Neural crest cell (in vitro differentiated cells): ENCODE measurements around the gene APP. TPM values are rescaled to one million over a fixed set of nuclear protein-coding genes. Genes with fewer than 3 reads are reported as not detected.
A peak's percentile ranks its signal among the peaks of the same experiment; 100 is the strongest.

ENCODE experiments used
- DNase-seq: peaks from one replicate; pipeline ENCODE4 v3.0.0; 2021; ENCODE audit warnings: low read depth, mixed read lengths, low spot score
- H3K27ac Mint-ChIP-seq: one replicate; pipeline ENCODE4 v1.8.0; 2021; ENCODE audit warnings: mild to moderate bottlenecking, mixed read lengths; ENCODE audit not compliant: unreplicated experiment
- H3K27me3 Mint-ChIP-seq: 2 replicates; pipeline ENCODE4 v1.8.0; 2021; ENCODE audit warnings: low read depth, mild to moderate bottlenecking, mixed read lengths
- H3K36me3 Mint-ChIP-seq: 2 replicates; pipeline ENCODE4 v1.8.0; 2021; ENCODE audit warnings: low read depth, mild to moderate bottlenecking, mixed read lengths
- H3K4me1 Mint-ChIP-seq: 2 replicates; pipeline ENCODE4 v1.8.0; 2021; ENCODE audit warnings: mixed read lengths
- H3K4me3 Mint-ChIP-seq: one replicate; pipeline ENCODE4 v1.8.0; 2021; ENCODE audit warnings: mild to moderate bottlenecking, mixed read lengths
- H3K9me3 Mint-ChIP-seq: 2 replicates; pipeline ENCODE4 v1.8.0; 2021; ENCODE audit warnings: mixed read lengths
- CTCF ChIP-seq: fragments of 200-600 bp; sonication (generic); conservative IDR thresholded peaks from 2 replicates; pipeline ENCODE4 v1.5.0; 2021; ENCODE audit warnings: antibody characterized with exemption, mild to moderate bottlenecking
- total RNA-seq: library from RNA; stranded (reverse); gene quantifications from 2 replicates; pipeline ENCODE4 v1.2.1, GENCODE V29; 2021

The APP gene
- total RNA-seq, 1 donor from 2014 or later = 254 TPM

GRCh38 chr21:25911730-25912401 is 258.7 kb downstream of the APP start:
- Mint-ChIP-seq H3K27me3 (no peaks in the 10 kb centered on the region), H3K9me3 (peaks cover 5% of the 10 kb centered on the region), H3K27ac (no peak overlapping the region), H3K4me3 (peak overlapping the region; percentile 58), H3K36me3 (peaks cover 22% of the 10 kb centered on the region), H3K4me1 (peaks cover 48% of the 10 kb centered on the region)
- TF ChIP-seq CTCF = no peak
- DNase-seq = peak; percentile 6

GRCh38 chr21:25910809-25911208 is 259.8 kb downstream of the APP start:
- DNase-seq = no peak
- TF ChIP-seq CTCF = no peak
- H3K27ac Mint-ChIP-seq = no peak overlapping the region
- H3K27me3 Mint-ChIP-seq = no peaks in the 10 kb centered on the region
- peaks cover 5% of the 10 kb centered on the region for H3K9me3 Mint-ChIP-seq
- no peak overlapping the region for H3K4me3 Mint-ChIP-seq
- peaks cover 16% of the 10 kb centered on the region for H3K36me3 Mint-ChIP-seq
- peaks cover 49% of the 10 kb centered on the region for H3K4me1 Mint-ChIP-seq

GRCh38 chr21:25909341-25909740 is 261.2 kb downstream of the APP start:
- no peak for TF ChIP-seq CTCF
- Mint-ChIP-seq H3K9me3 (no peaks in the 10 kb centered on the region), H3K4me3 (no peak overlapping the region), H3K4me1 (peaks cover 52% of the 10 kb centered on the region), H3K27ac (no peak overlapping the region), H3K27me3 (no peaks in the 10 kb centered on the region), H3K36me3 (peaks cover 10% of the 10 kb centered on the region)
- DNase-seq = no peak

- Mint-ChIP-seq H3K4me3 (no peak overlapping the region), H3K27ac (no peak overlapping the region), H3K9me3 (no peaks in the 10 kb centered on the region), H3K36me3 (peaks cover 10% of the 10 kb centered on the region), H3K4me1 (peaks cover 43% of the 10 kb centered on the region), H3K27me3 (no peaks in the 10 kb centered on the region)
- no peak for DNase-seq
- no peak for TF ChIP-seq CTCF
Observed at GRCh38 chr21:25908495-25908894, 262.1 kb downstream of the APP start.

- DNase-seq = no peak
- H3K36me3 Mint-ChIP-seq = peaks cover 10% of the 10 kb centered on the region
- H3K9me3 Mint-ChIP-seq = no peaks in the 10 kb centered on the region
- peaks cover 36% of the 10 kb centered on the region for H3K4me1 Mint-ChIP-seq
- no peak overlapping the region for H3K4me3 Mint-ChIP-seq
- H3K27me3 Mint-ChIP-seq = no peaks in the 10 kb centered on the region
- H3K27ac Mint-ChIP-seq = no peak overlapping the region
- TF ChIP-seq CTCF = no peak
Observed at GRCh38 chr21:25907573-25908275, 262.8 kb downstream of the APP start.
